RWPE2 (cell line): ENCODE measurements around the gene STARD13.
A peak's percentile ranks its signal among the peaks of the same experiment; 100 is the strongest.

Source experiments
- ATAC-seq: fragments of 200-7000 bp; cut with Tn5 transposase; 3 replicates; pipeline ENCODE4 v1.9.1; 2021; ENCODE audit warnings: low read depth
- DNase-seq: peaks from one replicate; pipeline ENCODE4 v3.0.0-alpha.2; 2020; ENCODE audit warnings: low spot score
- H3K27ac ChIP-seq: fragments of 450-650 bp; 2 replicates; pipeline ENCODE4 v1.5.1; 2017; ENCODE audit warnings: mild to moderate bottlenecking; ENCODE audit not compliant: poor library complexity, severe bottlenecking
- H3K27me3 ChIP-seq: fragments of 250-450 bp; sonication (Bioruptor Pico); 2 replicates; pipeline ENCODE4 v1.5.1; 2021; ENCODE audit warnings: mild to moderate bottlenecking, moderate library complexity; ENCODE audit not compliant: insufficient read depth, poor library complexity, severe bottlenecking
- H3K36me3 ChIP-seq: fragments of 250-450 bp; sonication (Bioruptor Pico); 2 replicates; pipeline ENCODE4 v1.5.1; 2020; ENCODE audit warnings: low read depth, mild to moderate bottlenecking, moderate library complexity
- H3K4me1 ChIP-seq: fragments of 250-450 bp; sonication (Bioruptor Pico); 2 replicates; pipeline ENCODE4 v1.5.1; 2021; ENCODE audit warnings: mild to moderate bottlenecking, moderate library complexity; ENCODE audit not compliant: insufficient read depth, poor library complexity, severe bottlenecking
- H3K4me3 ChIP-seq: fragments of 250-450 bp; sonication (Bioruptor Pico); 2 replicates; pipeline ENCODE4 v1.5.1; 2021; ENCODE audit warnings: mild to moderate bottlenecking, moderate library complexity; ENCODE audit not compliant: severe bottlenecking
- H3K9me3 ChIP-seq: fragments of 250-450 bp; sonication (Bioruptor Pico); 2 replicates; pipeline ENCODE4 v1.5.1; 2021; ENCODE audit warnings: mild to moderate bottlenecking, moderate library complexity; ENCODE audit not compliant: severe bottlenecking
- TF ChIP-seq, protein P1 (sequence below): fragments of 450-650 bp; IDR thresholded peaks from one replicate; pipeline ENCODE4 v1.5.1; 2017; ENCODE audit warnings: mild to moderate bottlenecking, moderate library complexity; ENCODE audit not compliant: poor library complexity, severe bottlenecking

The STARD13 gene

DNA sequence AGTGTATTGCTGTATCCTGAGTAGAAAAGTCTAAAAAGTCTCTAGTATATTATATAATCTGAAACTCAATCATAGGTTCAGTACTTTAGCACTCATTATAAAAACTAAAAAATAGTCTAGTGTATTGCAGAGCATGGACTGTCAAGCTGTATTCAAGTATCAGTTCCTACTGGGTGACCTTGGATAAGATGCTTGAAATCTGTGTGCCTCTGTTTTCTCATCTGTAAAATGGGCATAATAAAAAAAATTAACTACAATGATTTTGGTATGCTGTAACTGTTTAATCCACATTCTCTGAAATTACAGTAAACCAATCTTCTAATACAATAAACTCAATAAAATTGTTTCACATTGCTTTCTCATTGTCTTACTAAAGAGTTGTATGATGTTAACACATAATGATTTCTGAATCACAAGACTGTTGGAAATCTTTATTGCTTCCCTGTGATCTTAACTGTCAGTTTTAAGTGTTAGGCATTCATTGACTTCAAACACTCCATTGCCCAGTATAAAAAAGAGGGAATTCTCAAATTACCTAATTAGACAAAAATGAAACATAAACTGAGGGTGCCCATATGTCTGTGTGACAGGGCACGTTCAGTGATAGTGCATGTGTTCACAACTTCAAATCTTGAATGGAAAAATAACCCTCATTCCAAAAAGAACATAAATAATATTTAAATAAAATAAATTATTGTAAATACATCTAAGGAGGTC lies 2.2 kb downstream of the STARD13 start:
- TF ChIP-seq, protein P1, sequence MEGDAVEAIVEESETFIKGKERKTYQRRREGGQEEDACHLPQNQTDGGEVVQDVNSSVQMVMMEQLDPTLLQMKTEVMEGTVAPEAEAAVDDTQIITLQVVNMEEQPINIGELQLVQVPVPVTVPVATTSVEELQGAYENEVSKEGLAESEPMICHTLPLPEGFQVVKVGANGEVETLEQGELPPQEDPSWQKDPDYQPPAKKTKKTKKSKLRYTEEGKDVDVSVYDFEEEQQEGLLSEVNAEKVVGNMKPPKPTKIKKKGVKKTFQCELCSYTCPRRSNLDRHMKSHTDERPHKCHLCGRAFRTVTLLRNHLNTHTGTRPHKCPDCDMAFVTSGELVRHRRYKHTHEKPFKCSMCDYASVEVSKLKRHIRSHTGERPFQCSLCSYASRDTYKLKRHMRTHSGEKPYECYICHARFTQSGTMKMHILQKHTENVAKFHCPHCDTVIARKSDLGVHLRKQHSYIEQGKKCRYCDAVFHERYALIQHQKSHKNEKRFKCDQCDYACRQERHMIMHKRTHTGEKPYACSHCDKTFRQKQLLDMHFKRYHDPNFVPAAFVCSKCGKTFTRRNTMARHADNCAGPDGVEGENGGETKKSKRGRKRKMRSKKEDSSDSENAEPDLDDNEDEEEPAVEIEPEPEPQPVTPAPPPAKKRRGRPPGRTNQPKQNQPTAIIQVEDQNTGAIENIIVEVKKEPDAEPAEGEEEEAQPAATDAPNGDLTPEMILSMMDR, result no peak
- ATAC-seq (no peak), DNase-seq (no peak)
- Histone ChIP-seq H3K9me3 (no peaks in the 10 kb centered on the region), H3K27ac (peak overlapping the region; percentile 99), H3K4me3 (peak overlapping the region; percentile 51), H3K27me3 (no peaks in the 10 kb centered on the region), H3K4me1 (peaks cover 46% of the 10 kb centered on the region), H3K36me3 (peaks cover 40% of the 10 kb centered on the region)

DNA sequence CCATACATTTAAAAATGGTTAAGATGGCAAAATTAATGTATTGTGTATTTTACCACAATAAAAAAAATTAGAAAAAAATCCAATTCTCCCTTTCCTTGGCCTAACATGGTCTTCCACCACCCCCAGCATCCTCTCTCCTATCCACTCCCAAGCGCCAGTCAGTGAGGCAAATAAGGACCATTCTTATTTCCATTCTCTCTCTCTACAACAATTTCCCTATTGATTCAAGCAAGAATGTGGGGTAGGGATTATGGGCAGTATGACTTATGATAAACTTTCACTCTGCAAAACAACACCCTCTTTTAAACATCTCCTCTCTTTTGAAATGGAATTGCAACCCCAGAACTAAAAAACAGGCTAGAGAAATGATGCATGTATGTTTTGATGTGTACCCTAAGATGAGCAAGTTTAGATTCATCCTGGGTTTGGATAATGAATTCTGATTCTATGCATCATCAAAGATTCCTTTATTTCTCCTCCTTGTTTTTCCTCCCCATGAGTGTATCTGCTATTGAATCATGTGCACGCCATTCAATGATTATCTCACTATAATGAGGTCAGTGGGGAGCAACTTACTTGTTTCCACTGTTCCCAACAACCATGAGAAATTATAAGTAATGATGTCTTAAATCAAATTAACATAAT lies 3.5 kb downstream of the STARD13 start:
- DNase-seq, result no peak
- no peaks in the 10 kb centered on the region for H3K9me3 ChIP-seq
- peak overlapping the region; percentile 99 for H3K27ac ChIP-seq
- peak; percentile 37 for ATAC-seq
- TF ChIP-seq, protein P1, result no peak
- peaks cover 52% of the 10 kb centered on the region for H3K4me1 ChIP-seq
- peaks cover 49% of the 10 kb centered on the region for H3K36me3 ChIP-seq
- no peaks in the 10 kb centered on the region for H3K27me3 ChIP-seq
- peak overlapping the region; percentile 1 for H3K4me3 ChIP-seq

DNA sequence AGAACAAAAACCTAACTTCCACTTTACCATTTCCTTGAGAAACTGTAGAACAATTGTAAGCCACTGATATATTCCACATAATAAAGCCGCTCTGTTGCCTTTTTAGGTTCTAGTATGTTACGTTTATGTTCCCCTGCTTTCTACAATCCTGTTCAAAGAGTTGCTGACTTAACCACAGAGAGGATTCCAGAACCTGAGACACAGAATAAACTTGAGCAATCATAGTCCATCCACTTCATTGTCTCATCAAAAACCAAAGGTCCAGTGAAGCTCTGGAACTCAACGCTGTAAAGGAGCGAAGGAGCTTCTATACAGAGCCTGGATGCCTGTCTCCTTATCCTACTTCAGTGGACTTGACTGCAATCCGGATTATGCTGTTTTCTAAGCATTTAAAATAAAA lies 4.6 kb downstream of the STARD13 start:
- TF ChIP-seq, protein P1, result no peak
- no peak overlapping the region for H3K4me3 ChIP-seq
- peak overlapping the region; percentile 99 for H3K27ac ChIP-seq
- DNase-seq, result no peak
- H3K27me3 ChIP-seq, result no peaks in the 10 kb centered on the region
- H3K9me3 ChIP-seq, result no peaks in the 10 kb centered on the region
- H3K36me3 ChIP-seq, result peaks cover 58% of the 10 kb centered on the region
- ATAC-seq, result no peak
- H3K4me1 ChIP-seq, result peaks cover 52% of the 10 kb centered on the region

DNA sequence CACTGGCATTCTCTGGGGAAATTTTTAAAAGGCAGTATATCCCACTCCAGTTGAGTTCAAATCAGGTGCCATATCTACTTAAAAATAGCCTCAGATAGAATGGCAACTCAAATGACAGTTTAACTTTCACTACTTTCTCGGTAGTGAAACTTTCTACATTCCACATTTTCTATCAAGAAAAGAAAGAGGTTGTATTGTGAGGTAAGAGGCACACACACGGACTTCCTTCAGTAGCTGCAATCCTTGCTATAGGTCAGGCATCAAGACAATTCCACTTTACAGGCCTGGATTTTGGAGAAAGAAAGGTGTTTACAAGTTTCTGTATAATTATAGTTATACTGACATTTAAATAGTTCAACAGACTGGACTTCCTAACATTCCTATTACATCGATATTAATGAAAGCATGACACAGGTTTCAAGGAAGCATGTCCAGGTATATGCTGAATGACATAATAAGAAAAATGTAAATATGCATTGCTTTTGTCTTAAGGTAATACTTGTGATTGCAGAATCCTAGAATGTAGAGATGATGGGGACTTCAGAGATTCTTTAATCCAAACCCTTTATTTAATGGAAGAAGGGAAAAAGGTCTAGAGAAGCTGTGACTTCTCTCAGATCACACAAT lies 5.2 kb downstream of the STARD13 start:
- no peak for ATAC-seq
- Histone ChIP-seq H3K4me1 (peaks cover 52% of the 10 kb centered on the region), H3K9me3 (no peaks in the 10 kb centered on the region), H3K36me3 (peaks cover 63% of the 10 kb centered on the region), H3K27me3 (no peaks in the 10 kb centered on the region), H3K4me3 (no peak overlapping the region), H3K27ac (peak overlapping the region; percentile 99)
- TF ChIP-seq, protein P1, result no peak
- no peak for DNase-seq
